ENCODE measurements around the gene RGS7BP. TPM values are rescaled to one million over a fixed set of nuclear protein-coding genes. Genes with fewer than 3 reads are reported as not detected.
"Not testable (repeated sequence)": the region's sequence is repeated elsewhere in the genome, so short reads cannot be mapped to it uniquely, and the experiment has no call there.

RGS7BP gene
- total RNA-seq, 1 experiment from 2014 or later, result not detected

- H4K20me1 ChIP-seq (ENCODE audit: insufficient read depth, low read depth, low read length), result no peaks in the 10 kb centered on the region
- H2AFZ ChIP-seq (ENCODE audit: low read length), result no peak overlapping the region
- DNase-seq, result no peak
- H3K4me2 ChIP-seq (ENCODE audit: low read depth, low read length, poor library complexity, severe bottlenecking), result no peak overlapping the region
- no peaks in the 10 kb centered on the region for H3K79me2 ChIP-seq (ENCODE audit: low read length)
- H3K9me2 ChIP-seq (replicated peaks; ENCODE audit: insufficient read depth, low read length), result no peaks in the 10 kb centered on the region
- H3K27ac ChIP-seq (ENCODE audit: low read length), result no peak overlapping the region
- no peaks in the 10 kb centered on the region for H3K27me3 ChIP-seq (ENCODE audit: low read length)
- H3K4me3 ChIP-seq (ENCODE audit: low read length), result no peak overlapping the region
- no peaks in the 10 kb centered on the region for H3K36me3 ChIP-seq (ENCODE audit: insufficient read depth, low read length)
- no peaks in the 10 kb centered on the region for H3K4me1 ChIP-seq (ENCODE audit: low read length)
- H3K9me3 ChIP-seq (ENCODE audit: low read length), result no peaks in the 10 kb centered on the region
- no peak overlapping the region for H3K9ac ChIP-seq (ENCODE audit: low read length)
Observed at GRCh38 chr5:64526734-64527439, 21.1 kb downstream of the RGS7BP start.

DNA sequence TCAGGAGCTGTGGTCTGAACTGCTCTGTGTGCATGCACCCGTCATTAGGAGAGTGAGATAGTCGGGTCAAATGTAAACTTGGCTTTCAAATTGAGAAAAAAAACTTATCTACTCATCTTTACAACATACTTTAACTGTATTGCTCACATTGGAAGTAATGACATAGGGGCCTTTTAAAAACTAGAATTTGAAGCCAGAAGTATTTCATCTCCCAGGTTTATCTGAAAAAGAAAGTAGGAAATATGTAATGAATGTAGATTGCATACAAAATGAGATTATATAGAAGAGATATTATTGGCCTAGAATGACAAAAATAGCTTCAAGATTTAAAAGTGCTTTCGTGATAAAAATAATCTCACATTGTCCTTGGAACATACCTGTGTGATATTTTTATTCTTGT, 24.3 kb downstream of the RGS7BP start:
- H3K27me3 ChIP-seq (ENCODE audit: low read length), result no peaks in the 10 kb centered on the region
- H3K9me2 ChIP-seq (replicated peaks; ENCODE audit: insufficient read depth, low read length), result no peaks in the 10 kb centered on the region
- no peak overlapping the region for H3K4me2 ChIP-seq (ENCODE audit: low read depth, low read length, poor library complexity, severe bottlenecking)
- H2AFZ ChIP-seq (ENCODE audit: low read length), result no peak overlapping the region
- H3K4me3 ChIP-seq (ENCODE audit: low read length), result no peak overlapping the region
- no peaks in the 10 kb centered on the region for H4K20me1 ChIP-seq (ENCODE audit: insufficient read depth, low read depth, low read length)
- H3K79me2 ChIP-seq (ENCODE audit: low read length), result no peaks in the 10 kb centered on the region
- no peak for DNase-seq
- no peaks in the 10 kb centered on the region for H3K4me1 ChIP-seq (ENCODE audit: low read length)
- no peak overlapping the region for H3K27ac ChIP-seq (ENCODE audit: low read length)
- H3K36me3 ChIP-seq (ENCODE audit: insufficient read depth, low read length), result no peaks in the 10 kb centered on the region
- no peaks in the 10 kb centered on the region for H3K9me3 ChIP-seq (ENCODE audit: low read length)
- no peak overlapping the region for H3K9ac ChIP-seq (ENCODE audit: low read length)

DNA sequence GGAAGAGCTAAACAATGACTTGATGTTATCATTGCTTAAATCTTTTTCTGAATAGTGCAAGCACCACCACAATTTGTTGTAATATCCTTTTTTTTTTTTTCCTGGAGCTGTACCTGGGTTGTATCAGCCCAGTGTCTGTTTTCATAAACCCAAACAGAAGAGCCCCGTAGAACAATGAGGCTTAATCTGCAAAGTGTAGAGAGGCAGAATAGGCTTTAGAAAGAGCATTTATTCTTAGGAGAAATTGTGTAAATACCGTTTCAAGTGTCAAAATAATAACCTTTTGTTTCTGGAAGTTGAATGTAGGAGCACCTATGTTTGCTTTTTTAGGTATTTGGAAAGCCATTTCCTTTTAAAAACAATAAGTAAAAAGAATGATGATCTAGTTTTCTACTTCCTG, 26.4 kb downstream of the RGS7BP start:
- DNase-seq, result no peak
- Histone ChIP-seq H3K4me2 (ENCODE audit: low read depth, low read length, poor library complexity, severe bottlenecking) (no peak overlapping the region), H3K9me2 (replicated peaks; ENCODE audit: insufficient read depth, low read length) (no peaks in the 10 kb centered on the region), H3K27me3 (ENCODE audit: low read length) (no peaks in the 10 kb centered on the region), H3K4me1 (ENCODE audit: low read length) (no peaks in the 10 kb centered on the region), H3K27ac (ENCODE audit: low read length) (no peak overlapping the region), H3K9me3 (ENCODE audit: low read length) (no peaks in the 10 kb centered on the region), H2AFZ (ENCODE audit: low read length) (no peak overlapping the region), H3K9ac (ENCODE audit: low read length) (no peak overlapping the region), H3K4me3 (ENCODE audit: low read length) (no peak overlapping the region), H3K36me3 (ENCODE audit: insufficient read depth, low read length) (no peaks in the 10 kb centered on the region), H4K20me1 (ENCODE audit: insufficient read depth, low read depth, low read length) (no peaks in the 10 kb centered on the region), H3K79me2 (ENCODE audit: low read length) (no peaks in the 10 kb centered on the region)

DNA sequence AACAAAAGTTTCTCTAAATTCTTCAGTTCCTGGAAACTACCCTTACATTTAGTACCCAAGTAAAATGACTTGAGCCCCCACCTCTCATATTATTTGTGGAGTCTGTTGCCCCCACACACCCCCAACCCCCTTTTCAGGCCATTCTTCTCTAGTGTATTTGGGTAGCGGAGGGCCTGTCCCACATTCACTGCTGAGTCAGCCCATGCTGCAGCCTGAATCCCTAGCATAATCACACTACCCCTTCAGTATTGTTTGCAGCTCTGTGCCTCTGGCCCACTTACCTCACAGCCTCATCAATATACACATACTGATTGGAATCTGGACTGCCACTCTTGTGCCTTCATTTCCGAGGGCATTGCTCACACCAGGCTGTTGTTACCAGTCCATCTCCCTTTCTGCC, 26.8 kb downstream of the RGS7BP start:
- no peaks in the 10 kb centered on the region for H3K4me1 ChIP-seq (ENCODE audit: low read length)
- H3K9ac ChIP-seq (ENCODE audit: low read length), result no peak overlapping the region
- H3K27ac ChIP-seq (ENCODE audit: low read length), result no peak overlapping the region
- DNase-seq, result no peak
- H2AFZ ChIP-seq (ENCODE audit: low read length), result no peak overlapping the region
- no peaks in the 10 kb centered on the region for H3K27me3 ChIP-seq (ENCODE audit: low read length)
- H3K4me3 ChIP-seq (ENCODE audit: low read length), result no peak overlapping the region
- no peak overlapping the region for H3K4me2 ChIP-seq (ENCODE audit: low read depth, low read length, poor library complexity, severe bottlenecking)
- no peaks in the 10 kb centered on the region for H3K36me3 ChIP-seq (ENCODE audit: insufficient read depth, low read length)
- H3K9me2 ChIP-seq (replicated peaks; ENCODE audit: insufficient read depth, low read length), result no peaks in the 10 kb centered on the region
- no peaks in the 10 kb centered on the region for H4K20me1 ChIP-seq (ENCODE audit: insufficient read depth, low read depth, low read length)
- no peaks in the 10 kb centered on the region for H3K9me3 ChIP-seq (ENCODE audit: low read length)
- no peaks in the 10 kb centered on the region for H3K79me2 ChIP-seq (ENCODE audit: low read length)

GRCh38 chr5:64534033-64534432, 28.2 kb downstream of the RGS7BP start:
- Histone ChIP-seq H3K4me2 (ENCODE audit: low read depth, low read length, poor library complexity, severe bottlenecking) (no peak overlapping the region), H3K79me2 (ENCODE audit: low read length) (no peaks in the 10 kb centered on the region), H3K9me3 (ENCODE audit: low read length) (no peaks in the 10 kb centered on the region), H3K4me3 (ENCODE audit: low read length) (no peak overlapping the region), H3K9ac (ENCODE audit: low read length) (no peak overlapping the region), H3K27ac (ENCODE audit: low read length) (no peak overlapping the region), H3K9me2 (replicated peaks; ENCODE audit: insufficient read depth, low read length) (no peaks in the 10 kb centered on the region), H3K36me3 (ENCODE audit: insufficient read depth, low read length) (no peaks in the 10 kb centered on the region), H4K20me1 (ENCODE audit: insufficient read depth, low read depth, low read length) (no peaks in the 10 kb centered on the region), H3K4me1 (ENCODE audit: low read length) (no peaks in the 10 kb centered on the region), H3K27me3 (ENCODE audit: low read length) (no peaks in the 10 kb centered on the region), H2AFZ (ENCODE audit: low read length) (no peak overlapping the region)
- DNase-seq, result no peak

DNA sequence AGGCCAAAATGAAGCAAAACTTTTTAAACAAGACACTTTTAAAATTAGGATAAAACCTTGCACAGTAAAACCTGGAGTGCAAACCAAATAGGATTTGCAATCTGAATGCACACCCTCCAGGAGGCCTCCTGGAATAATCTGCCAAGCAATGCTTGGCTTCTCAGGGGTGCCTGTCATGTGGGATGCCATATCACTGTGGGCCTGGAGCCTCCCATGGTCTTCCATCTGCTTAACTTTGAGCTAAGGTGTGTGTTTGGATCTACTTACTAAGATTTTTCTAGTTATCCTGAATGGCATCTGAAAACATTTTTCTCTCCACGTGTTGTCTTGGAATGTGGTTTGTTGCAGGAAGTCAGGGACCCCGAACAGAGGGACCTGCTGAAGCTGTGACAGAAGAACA, 52.1 kb downstream of the RGS7BP start:
- no peaks in the 10 kb centered on the region for H3K9me3 ChIP-seq (ENCODE audit: low read length)
- no peak overlapping the region for H3K27ac ChIP-seq (ENCODE audit: low read length)
- H3K4me1 ChIP-seq (ENCODE audit: low read length), result no peaks in the 10 kb centered on the region
- H3K79me2 ChIP-seq (ENCODE audit: low read length), result no peaks in the 10 kb centered on the region
- no peak overlapping the region for H3K9ac ChIP-seq (ENCODE audit: low read length)
- H3K4me2 ChIP-seq (ENCODE audit: low read depth, low read length, poor library complexity, severe bottlenecking), result no peak overlapping the region
- no peak overlapping the region for H2AFZ ChIP-seq (ENCODE audit: low read length)
- H4K20me1 ChIP-seq (ENCODE audit: insufficient read depth, low read depth, low read length), result no peaks in the 10 kb centered on the region
- no peaks in the 10 kb centered on the region for H3K27me3 ChIP-seq (ENCODE audit: low read length)
- no peak overlapping the region for H3K4me3 ChIP-seq (ENCODE audit: low read length)
- no peaks in the 10 kb centered on the region for H3K9me2 ChIP-seq (replicated peaks; ENCODE audit: insufficient read depth, low read length)
- DNase-seq, result no peak
- no peaks in the 10 kb centered on the region for H3K36me3 ChIP-seq (ENCODE audit: insufficient read depth, low read length)

DNA sequence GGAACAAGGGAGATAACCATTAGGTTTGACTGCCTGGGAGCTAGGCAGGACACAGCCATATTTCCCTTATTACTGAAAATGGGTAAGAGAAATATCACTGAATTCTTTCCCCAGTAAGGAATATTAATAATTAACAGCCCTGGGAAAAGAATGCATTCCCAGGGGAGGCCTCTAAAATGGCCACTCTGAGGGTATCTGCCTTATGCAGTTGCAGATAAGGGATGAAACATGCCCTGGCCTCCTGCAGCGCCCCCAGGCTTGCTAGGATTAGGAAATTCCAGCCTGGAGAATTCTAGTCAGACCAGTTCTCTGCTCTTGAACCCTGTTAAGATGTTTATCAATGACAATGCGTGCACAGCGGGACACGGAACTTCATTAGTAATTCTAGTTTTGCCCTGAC, 52.8 kb downstream of the RGS7BP start:
- not testable (repeated sequence) for H3K36me3 ChIP-seq (ENCODE audit: insufficient read depth, low read length); H3K27me3 ChIP-seq (ENCODE audit: low read length); H2AFZ ChIP-seq (ENCODE audit: low read length); H3K4me2 ChIP-seq (ENCODE audit: low read depth, low read length, poor library complexity, severe bottlenecking); H3K9me2 ChIP-seq (replicated peaks; ENCODE audit: insufficient read depth, low read length); H3K4me3 ChIP-seq (ENCODE audit: low read length); H4K20me1 ChIP-seq (ENCODE audit: insufficient read depth, low read depth, low read length); DNase-seq; H3K9me3 ChIP-seq (ENCODE audit: low read length); H3K27ac ChIP-seq (ENCODE audit: low read length); H3K9ac ChIP-seq (ENCODE audit: low read length); H3K4me1 ChIP-seq (ENCODE audit: low read length); H3K79me2 ChIP-seq (ENCODE audit: low read length)

- no peak for DNase-seq
- Histone ChIP-seq H3K4me1 (ENCODE audit: low read length) (no peaks in the 10 kb centered on the region), H3K4me2 (ENCODE audit: low read depth, low read length, poor library complexity, severe bottlenecking) (no peak overlapping the region), H3K27ac (ENCODE audit: low read length) (no peak overlapping the region), H3K9ac (ENCODE audit: low read length) (no peak overlapping the region), H2AFZ (ENCODE audit: low read length) (no peak overlapping the region), H3K9me2 (replicated peaks; ENCODE audit: insufficient read depth, low read length) (no peaks in the 10 kb centered on the region), H3K9me3 (ENCODE audit: low read length) (no peaks in the 10 kb centered on the region), H3K4me3 (ENCODE audit: low read length) (no peak overlapping the region), H3K27me3 (ENCODE audit: low read length) (no peaks in the 10 kb centered on the region), H3K79me2 (ENCODE audit: low read length) (no peaks in the 10 kb centered on the region), H4K20me1 (ENCODE audit: insufficient read depth, low read depth, low read length) (no peaks in the 10 kb centered on the region), H3K36me3 (ENCODE audit: insufficient read depth, low read length) (no peaks in the 10 kb centered on the region)
Observed at GRCh38 chr5:64566310-64566916, 60.6 kb downstream of the RGS7BP start.

All from Karpas-422 (cell line).